ENCODE results near the gene YPEL2.

DNA sequence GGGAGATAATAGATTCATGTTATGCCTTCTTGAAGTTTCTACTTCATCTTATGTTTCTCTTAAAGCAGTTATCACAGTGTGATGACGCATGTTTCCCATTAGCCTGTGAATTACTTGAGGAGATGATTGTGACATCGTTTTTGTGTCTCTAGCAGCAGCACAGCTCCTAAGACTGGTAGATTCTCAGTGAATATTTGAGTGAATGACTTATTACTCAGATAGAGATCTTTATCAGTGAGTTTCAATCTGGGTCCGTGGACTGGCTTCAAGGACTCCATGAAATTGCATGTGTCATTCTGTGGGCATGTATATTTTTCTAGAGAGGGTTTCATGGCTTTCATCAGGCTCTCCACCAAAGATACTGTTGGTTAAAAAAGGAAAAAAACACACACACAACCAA, 29.9 kb downstream of the YPEL2 start:
- TF ChIP-seq, protein P1, sequence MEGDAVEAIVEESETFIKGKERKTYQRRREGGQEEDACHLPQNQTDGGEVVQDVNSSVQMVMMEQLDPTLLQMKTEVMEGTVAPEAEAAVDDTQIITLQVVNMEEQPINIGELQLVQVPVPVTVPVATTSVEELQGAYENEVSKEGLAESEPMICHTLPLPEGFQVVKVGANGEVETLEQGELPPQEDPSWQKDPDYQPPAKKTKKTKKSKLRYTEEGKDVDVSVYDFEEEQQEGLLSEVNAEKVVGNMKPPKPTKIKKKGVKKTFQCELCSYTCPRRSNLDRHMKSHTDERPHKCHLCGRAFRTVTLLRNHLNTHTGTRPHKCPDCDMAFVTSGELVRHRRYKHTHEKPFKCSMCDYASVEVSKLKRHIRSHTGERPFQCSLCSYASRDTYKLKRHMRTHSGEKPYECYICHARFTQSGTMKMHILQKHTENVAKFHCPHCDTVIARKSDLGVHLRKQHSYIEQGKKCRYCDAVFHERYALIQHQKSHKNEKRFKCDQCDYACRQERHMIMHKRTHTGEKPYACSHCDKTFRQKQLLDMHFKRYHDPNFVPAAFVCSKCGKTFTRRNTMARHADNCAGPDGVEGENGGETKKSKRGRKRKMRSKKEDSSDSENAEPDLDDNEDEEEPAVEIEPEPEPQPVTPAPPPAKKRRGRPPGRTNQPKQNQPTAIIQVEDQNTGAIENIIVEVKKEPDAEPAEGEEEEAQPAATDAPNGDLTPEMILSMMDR (IDR thresholded peaks at IDR 0.05; ENCODE audit: low read depth, low read length, poor library complexity, severe bottlenecking) = no peak
- TF ChIP-seq EZH2phosphoT487 (IDR thresholded peaks at IDR 0.05; ENCODE audit: borderline replicate concordance, low read length) = no peak
